Neural progenitor cell (in vitro differentiated cells): ENCODE data around the gene AKNAD1. TPM values are rescaled to one million over a fixed set of nuclear protein-coding genes. Genes with fewer than 3 reads are reported as not detected.

Experiments
- DNase-seq: peaks from one replicate; pipeline ENCODE4 v3.0.0-alpha.2; 2016; ENCODE audit warnings: low spot score
- H2AFZ ChIP-seq: fragments of 200-600 bp; sonication (generic); replicated peaks from 2 replicates; pipeline ENCODE4 v1.6.1; 2016; ENCODE audit warnings: antibody characterized with exemption
- H3F3A ChIP-seq: fragments of 200-600 bp; sonication (generic); 2 replicates; pipeline ENCODE4 v1.6.1; 2016; ENCODE audit warnings: antibody characterized with exemption, low read depth
- H3K27ac ChIP-seq: fragments of 200-600 bp; sonication (generic); 2 replicates; pipeline ENCODE4 v1.5.1; 2016; ENCODE audit warnings: mild to moderate bottlenecking
- H3K27me3 ChIP-seq: fragments of 200-600 bp; sonication (generic); 2 replicates; pipeline ENCODE4 v1.6.1; 2016; ENCODE audit warnings: mild to moderate bottlenecking, moderate library complexity
- H3K36me3 ChIP-seq: fragments of 200-600 bp; sonication (generic); 2 replicates; pipeline ENCODE4 v1.5.1; 2016
- H3K4me1 ChIP-seq: fragments of 200-600 bp; sonication (generic); 2 replicates; pipeline ENCODE4 v1.6.1; 2016; ENCODE audit warnings: mixed run types
- H3K4me2 ChIP-seq: fragments of 200-600 bp; sonication (generic); 2 replicates; pipeline ENCODE4 v1.6.1; 2016
- H3K4me3 ChIP-seq: fragments of 200-600 bp; sonication (generic); 2 replicates; pipeline ENCODE4 v1.5.1; 2016
- H3K79me2 ChIP-seq: fragments of 200-600 bp; sonication (generic); 2 replicates; pipeline ENCODE4 v1.6.1; 2016; ENCODE audit warnings: low read depth
- H3K9ac ChIP-seq: fragments of 200-600 bp; sonication (generic); 2 replicates; pipeline ENCODE4 v1.6.1; 2016
- H3K9me3 ChIP-seq: fragments of 200-600 bp; sonication (generic); 2 replicates; pipeline ENCODE4 v1.5.1; 2016; ENCODE audit warnings: low read depth
- H4K20me1 ChIP-seq: fragments of 200-600 bp; sonication (generic); 2 replicates; pipeline ENCODE4 v1.6.1; 2016; ENCODE audit warnings: low read depth
- H3K27ac Mint-ChIP-seq: 3 replicates; pipeline ENCODE4 v1.8.0; 2021; ENCODE audit warnings: mixed read lengths
- H3K27me3 Mint-ChIP-seq: 2 replicates; pipeline ENCODE4 v1.8.0; 2022; ENCODE audit warnings: low read depth, mild to moderate bottlenecking, inconsistent platforms, moderate library complexity, mixed read lengths; ENCODE audit not compliant: insufficient read depth
- H3K36me3 Mint-ChIP-seq: 3 replicates; pipeline ENCODE4 v1.8.0; 2021; ENCODE audit warnings: mixed read lengths
- H3K4me1 Mint-ChIP-seq: 3 replicates; pipeline ENCODE4 v1.8.0; 2021; ENCODE audit warnings: mixed read lengths
- H3K4me3 Mint-ChIP-seq: 3 replicates; pipeline ENCODE4 v1.8.0; 2021; ENCODE audit warnings: mild to moderate bottlenecking, moderate library complexity, mixed read lengths
- H3K9me3 Mint-ChIP-seq: 3 replicates; pipeline ENCODE4 v1.8.0; 2020; ENCODE audit warnings: mixed read lengths
- CTCF ChIP-seq: fragments of 200-600 bp; sonication (generic); IDR thresholded peaks from 2 replicates; pipeline ENCODE4 v1.5.1; 2017; ENCODE audit warnings: antibody characterized with exemption, mild to moderate bottlenecking
- EZH2 ChIP-seq: fragments of 200-600 bp; sonication (generic); IDR thresholded peaks from 2 replicates; pipeline ENCODE4 v1.6.1; 2017; ENCODE audit warnings: antibody characterized with exemption, mild to moderate bottlenecking, moderate library complexity
- EZH2phosphoT487 ChIP-seq: fragments of 200-600 bp; sonication (generic); IDR thresholded peaks from 2 replicates; pipeline ENCODE4 v1.6.1; 2017; ENCODE audit warnings: antibody characterized with exemption
- total RNA-seq: library from RNA; depleted of rRNA; stranded (reverse); fragments of >200 nt; gene quantifications from 2 replicates; pipeline ENCODE4 v1.2.3, GENCODE V29; 2015; ENCODE audit warnings: low replicate concordance

Gene AKNAD1
- total RNA-seq, 1 donor from 2014 or later, result not detected

DNA sequence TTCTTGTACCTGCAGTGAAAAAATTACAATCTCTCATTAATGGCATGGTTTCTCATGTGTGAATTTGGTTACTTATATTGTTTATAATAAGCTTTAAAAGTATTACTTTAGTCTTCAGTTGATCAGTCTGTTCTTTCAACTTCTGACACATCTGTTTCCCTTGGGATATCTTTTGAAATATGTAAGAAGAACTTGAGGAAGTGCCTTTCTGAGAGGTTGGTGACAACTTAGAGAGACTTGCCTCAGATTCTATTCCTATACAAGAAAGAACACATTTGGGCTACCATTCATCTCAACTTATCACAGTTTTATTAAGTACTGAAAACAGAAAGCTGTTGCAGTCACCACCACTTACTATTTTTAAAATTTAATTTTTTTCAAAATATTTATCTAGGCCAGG is 8.1 kb downstream of the AKNAD1 start:
- Mint-ChIP-seq H3K36me3 (no peaks in the 10 kb centered on the region), H3K27me3 (peaks cover 3% of the 10 kb centered on the region), H3K4me1 (no peaks in the 10 kb centered on the region), H3K9me3 (no peaks in the 10 kb centered on the region), H3K4me3 (no peak overlapping the region), H3K27ac (no peak overlapping the region)
- Histone ChIP-seq H3K79me2 (no peaks in the 10 kb centered on the region), H3F3A (no peaks in the 10 kb centered on the region), H3K4me3 (no peak overlapping the region), H3K4me2 (no peak overlapping the region), H4K20me1 (no peaks in the 10 kb centered on the region), H3K36me3 (no peaks in the 10 kb centered on the region), H3K9me3 (no peaks in the 10 kb centered on the region), H2AFZ (no peak overlapping the region), H3K27ac (no peak overlapping the region), H3K9ac (no peak overlapping the region), H3K27me3 (no peaks in the 10 kb centered on the region), H3K4me1 (peaks cover 4% of the 10 kb centered on the region)
- no peak for DNase-seq
- no peak for TF ChIP-seq CTCF
- no peak for TF ChIP-seq EZH2
- TF ChIP-seq EZH2phosphoT487, result no peak

- peaks cover 4% of the 10 kb centered on the region for H3K4me1 Mint-ChIP-seq
These were observed 9.4 kb downstream of the AKNAD1 start for GRCh38 chr1:108847494-108847893.

GRCh38 chr1:108845991-108846390 is 10.9 kb downstream of the AKNAD1 start:
- DNase-seq, result no peak
- no peak overlapping the region for H3K27ac ChIP-seq
- H3K36me3 Mint-ChIP-seq, result no peaks in the 10 kb centered on the region

More at GRCh38 chr1:108847494-108847893, 9.4 kb downstream of the AKNAD1 start:
- DNase-seq, result no peak
- H3F3A ChIP-seq, result no peaks in the 10 kb centered on the region
- no peaks in the 10 kb centered on the region for H3K9me3 ChIP-seq
- no peak overlapping the region for H3K27ac ChIP-seq
- H3K9ac ChIP-seq, result no peak overlapping the region
- no peaks in the 10 kb centered on the region for H3K36me3 Mint-ChIP-seq
- no peaks in the 10 kb centered on the region for H3K79me2 ChIP-seq
- H3K4me1 ChIP-seq, result peaks cover 16% of the 10 kb centered on the region
- H3K36me3 ChIP-seq, result no peaks in the 10 kb centered on the region
- no peak overlapping the region for H2AFZ ChIP-seq
- H3K9me3 Mint-ChIP-seq, result no peaks in the 10 kb centered on the region
- no peak overlapping the region for H3K4me3 Mint-ChIP-seq
- H3K4me2 ChIP-seq, result no peak overlapping the region
- H3K27me3 Mint-ChIP-seq, result peaks cover 3% of the 10 kb centered on the region
- TF ChIP-seq EZH2, result no peak
- TF ChIP-seq EZH2phosphoT487, result no peak
- no peak for TF ChIP-seq CTCF
- peak overlapping the region; percentile 64 for H3K27ac Mint-ChIP-seq
- H3K4me3 ChIP-seq, result no peak overlapping the region
- no peaks in the 10 kb centered on the region for H3K27me3 ChIP-seq
- H4K20me1 ChIP-seq, result no peaks in the 10 kb centered on the region

More at GRCh38 chr1:108845991-108846390, 10.9 kb downstream of the AKNAD1 start:
- no peak overlapping the region for H3K27ac Mint-ChIP-seq
- peaks cover 14% of the 10 kb centered on the region for H3K4me1 Mint-ChIP-seq
- Histone ChIP-seq H2AFZ (peak overlapping the region; percentile 45), H3K4me3 (no peak overlapping the region), H4K20me1 (no peaks in the 10 kb centered on the region), H3K9ac (no peak overlapping the region), H3K79me2 (no peaks in the 10 kb centered on the region), H3K36me3 (no peaks in the 10 kb centered on the region), H3K4me1 (peaks cover 28% of the 10 kb centered on the region), H3F3A (no peaks in the 10 kb centered on the region), H3K4me2 (no peak overlapping the region), H3K27me3 (no peaks in the 10 kb centered on the region), H3K9me3 (no peaks in the 10 kb centered on the region)
- H3K4me3 Mint-ChIP-seq, result no peak overlapping the region
- TF ChIP-seq EZH2phosphoT487 (no peak), EZH2 (no peak), CTCF (no peak)
- H3K27me3 Mint-ChIP-seq, result peaks cover 3% of the 10 kb centered on the region
- H3K9me3 Mint-ChIP-seq, result no peaks in the 10 kb centered on the region
